Activated CD4-positive, alpha-beta T cell treated with anti-CD3 and anti-CD28 coated beads, Interleukin-10, Interleukin-2, amounts not matched to agents 100 ng/mL and 50 ng/mL, durations not matched to agents 16 hours and 8 hours (primary cell): ENCODE data around the gene RBM11.
A peak's percentile ranks its signal among the peaks of the same experiment; 100 is the strongest.

Experiments used
- DNase-seq: peaks from one replicate; pipeline ENCODE4 v3.0.0-alpha.2; 2020

The RBM11 gene

GRCh38 chr21:14271641-14272040 lies 55.7 kb downstream of the RBM11 start:
- DNase-seq, result no peak

GRCh38 chr21:14273736-14274538 lies 58.0 kb downstream of the RBM11 start:
- peak; percentile 25 for DNase-seq

GRCh38 chr21:14275702-14276205 lies 59.8 kb downstream of the RBM11 start:
- DNase-seq, result no peak
